Spleen (tissue), 7 donors: ENCODE data around the gene GUCY2C.

Source experiments
- POLR2A ChIP-seq, 3 donors: fragments of 450-650 bp; IDR thresholded peaks; one replicate each; pipeline ENCODE4 v1.5.1; 2017; ENCODE audit warnings: antibody characterized with exemption in 3 of 3, mild to moderate bottlenecking in 1 of 3
- TF ChIP-seq, protein P1 (sequence below), 11 experiments: fragments of 200-600 bp in 7 of 11; fragments of 450-650 bp in 4 of 11; sonication (generic) in 4 of 11; IDR thresholded peaks in 8 of 11; conservative IDR thresholded peaks in 3 of 11; 1 replicate in 7 of 11; 2 replicates in 4 of 11; pipeline versions ENCODE4 v1.4.0 to v1.8.0; 2016 to 2021; ENCODE audit warnings: antibody characterized with exemption in 11 of 11, inconsistent platforms in 4 of 11, mild to moderate bottlenecking in 1 of 11
- donor health status: DM: no; HTN: no; CAD: no; lungs with moderate emphysema.
- donor health status: DM: no; HTN: no; CAD: no.
- donor health status: DM: no; HTN: no; CAD: no.

DNA sequence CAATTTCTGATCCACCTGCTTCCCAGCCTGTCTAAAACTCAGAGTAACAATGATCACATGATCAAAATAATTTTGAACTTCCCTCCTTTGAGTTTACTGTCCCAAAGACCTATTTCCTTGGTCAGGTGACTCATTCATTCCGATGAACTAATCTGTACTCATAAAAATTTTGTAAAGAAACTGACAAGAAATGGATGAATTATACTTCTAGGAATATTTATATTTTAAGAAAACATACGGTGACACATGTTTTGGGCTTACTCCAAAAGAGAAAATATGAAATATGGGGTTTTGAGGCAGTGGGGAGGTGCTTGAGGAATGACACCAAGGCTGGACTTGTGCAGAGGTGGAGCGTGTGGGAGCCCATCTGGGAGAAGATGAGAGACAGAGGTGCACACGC is 42.0 kb downstream of the GUCY2C start:
- TF ChIP-seq, protein P1, sequence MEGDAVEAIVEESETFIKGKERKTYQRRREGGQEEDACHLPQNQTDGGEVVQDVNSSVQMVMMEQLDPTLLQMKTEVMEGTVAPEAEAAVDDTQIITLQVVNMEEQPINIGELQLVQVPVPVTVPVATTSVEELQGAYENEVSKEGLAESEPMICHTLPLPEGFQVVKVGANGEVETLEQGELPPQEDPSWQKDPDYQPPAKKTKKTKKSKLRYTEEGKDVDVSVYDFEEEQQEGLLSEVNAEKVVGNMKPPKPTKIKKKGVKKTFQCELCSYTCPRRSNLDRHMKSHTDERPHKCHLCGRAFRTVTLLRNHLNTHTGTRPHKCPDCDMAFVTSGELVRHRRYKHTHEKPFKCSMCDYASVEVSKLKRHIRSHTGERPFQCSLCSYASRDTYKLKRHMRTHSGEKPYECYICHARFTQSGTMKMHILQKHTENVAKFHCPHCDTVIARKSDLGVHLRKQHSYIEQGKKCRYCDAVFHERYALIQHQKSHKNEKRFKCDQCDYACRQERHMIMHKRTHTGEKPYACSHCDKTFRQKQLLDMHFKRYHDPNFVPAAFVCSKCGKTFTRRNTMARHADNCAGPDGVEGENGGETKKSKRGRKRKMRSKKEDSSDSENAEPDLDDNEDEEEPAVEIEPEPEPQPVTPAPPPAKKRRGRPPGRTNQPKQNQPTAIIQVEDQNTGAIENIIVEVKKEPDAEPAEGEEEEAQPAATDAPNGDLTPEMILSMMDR (IDR thresholded peaks at IDR 0.05 in 8 of 11, conservative IDR thresholded peaks at IDR 0.05 in 3 of 11): no peak
- no peak for TF ChIP-seq POLR2A (IDR thresholded peaks at IDR 0.05)
